Retina (tissue), 1 donor: ENCODE results near the gene ZNF593OS.
A peak's percentile ranks its signal among the peaks of the same experiment; 100 is the strongest.

Experiments used
- DNase-seq: peaks from one replicate; pipeline ENCODE4 v3.0.0-alpha.2; 2016

Gene ZNF593OS

GRCh38 chr1:26171084-26172072, at the start of gene ZNF593OS:
Gene ZNF593OS, minus strand, starts transcription at chr1:26171832. Its CDS starts 171 bp downstream, at chr1:26171661.
- DNase-seq, result peak; percentile 98

DNA sequence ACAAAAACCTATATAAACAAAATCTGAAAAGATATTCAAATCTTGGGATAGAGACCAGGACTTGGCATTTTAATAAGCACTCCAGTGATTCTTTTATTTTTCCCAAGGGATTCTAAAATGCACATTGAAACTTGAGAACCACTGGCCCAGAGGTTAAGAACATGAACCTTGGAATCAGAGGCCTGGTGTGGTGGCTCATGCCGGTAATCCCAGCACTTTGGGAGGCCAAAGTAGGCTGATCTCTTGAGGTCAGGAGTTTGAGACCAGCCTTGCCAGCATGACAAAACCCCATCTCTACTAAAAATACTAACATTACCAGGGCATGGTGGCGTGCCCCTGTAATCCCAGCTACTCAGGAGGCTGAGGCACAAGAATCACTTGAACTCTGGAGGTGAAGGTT, 49.5 kb upstream of the ZNF593OS start:
- no peak for DNase-seq

- no peak for DNase-seq
Observed at GRCh38 chr1:26220199-26220912, 48.7 kb upstream of the ZNF593OS start.

- no peak for DNase-seq
Observed at GRCh38 chr1:26218906-26219494, 47.4 kb upstream of the ZNF593OS start.

DNA sequence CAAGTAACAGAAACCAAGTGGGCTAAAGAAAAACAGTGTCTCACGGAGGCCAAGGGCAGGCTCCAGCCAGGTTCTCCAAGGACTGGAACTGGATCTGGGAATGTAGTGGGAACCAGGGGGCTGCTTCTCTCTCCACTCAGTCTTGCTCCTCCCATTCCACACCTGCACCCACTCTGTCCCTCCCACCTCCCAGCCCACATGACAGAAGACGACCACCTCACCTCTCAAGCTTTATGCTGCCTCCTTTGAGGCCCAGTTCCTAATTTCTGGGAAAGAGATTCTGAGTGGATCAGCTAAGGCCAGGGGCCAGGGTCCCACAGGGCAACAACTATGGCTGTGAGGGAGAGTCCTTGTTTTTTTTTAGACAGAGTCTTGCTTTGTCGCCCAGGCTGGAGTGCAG, 43.6 kb upstream of the ZNF593OS start:
- no peak for DNase-seq

DNA sequence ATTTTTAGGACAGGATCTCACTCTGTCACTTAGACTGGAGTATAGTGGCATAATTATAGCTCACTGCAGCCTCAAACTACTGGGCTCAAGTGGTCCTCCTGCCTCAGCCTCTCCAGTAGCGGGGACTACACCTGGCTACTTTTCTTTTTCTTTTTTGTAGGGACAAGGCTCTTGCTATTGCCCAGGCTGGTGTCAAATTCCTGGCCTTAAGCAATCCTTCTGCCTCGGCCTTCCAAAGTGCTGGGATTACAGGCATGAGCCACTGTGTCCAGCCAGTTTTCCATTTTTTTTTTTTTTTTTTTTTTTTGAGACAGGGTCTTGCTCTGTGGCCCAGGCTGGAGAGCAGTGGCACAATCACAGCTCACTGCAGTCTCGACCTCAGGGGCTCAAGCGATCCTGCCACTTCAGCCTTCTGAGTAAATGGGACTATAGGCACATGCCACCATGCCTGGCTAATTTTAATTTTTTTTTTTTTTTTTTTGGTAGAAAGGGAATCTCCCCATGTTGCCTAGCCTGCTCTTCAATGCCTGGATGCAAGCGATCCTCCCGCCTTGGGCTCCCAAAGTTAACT, 41.8 kb upstream of the ZNF593OS start:
- DNase-seq, result no peak

GRCh38 chr1:26212726-26213125, 41.1 kb upstream of the ZNF593OS start:
- DNase-seq, result no peak

GRCh38 chr1:26210147-26210870, 38.7 kb upstream of the ZNF593OS start:
- DNase-seq, result no peak

- DNase-seq, result no peak
Observed at GRCh38 chr1:26203642-26204318, 32.1 kb upstream of the ZNF593OS start.

- DNase-seq, result no peak
Observed at GRCh38 chr1:26200413-26200812, 28.8 kb upstream of the ZNF593OS start.

- DNase-seq, result no peak
Observed at GRCh38 chr1:26197813-26198212, 26.2 kb upstream of the ZNF593OS start.

- no peak for DNase-seq
Observed at GRCh38 chr1:26197301-26197700, 25.7 kb upstream of the ZNF593OS start.

DNA sequence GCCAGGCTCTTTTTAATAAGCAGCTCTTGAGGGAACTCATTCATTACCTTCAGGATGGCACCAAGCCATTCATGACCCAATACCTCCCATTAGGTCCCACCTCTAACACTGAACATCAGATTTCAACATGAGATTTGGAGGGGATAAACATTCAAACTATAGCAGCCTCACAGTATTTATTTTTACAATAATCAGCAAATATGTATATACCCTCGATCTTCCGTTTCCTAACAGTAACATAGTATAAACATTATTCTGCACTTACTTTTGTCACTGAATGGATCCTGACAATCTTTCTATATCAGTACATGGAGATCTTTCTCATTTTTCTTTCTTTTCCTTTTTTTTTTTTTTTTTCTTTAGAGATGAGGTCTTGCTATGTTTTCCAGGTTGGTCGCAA, 24.2 kb upstream of the ZNF593OS start:
- DNase-seq, result no peak

DNA sequence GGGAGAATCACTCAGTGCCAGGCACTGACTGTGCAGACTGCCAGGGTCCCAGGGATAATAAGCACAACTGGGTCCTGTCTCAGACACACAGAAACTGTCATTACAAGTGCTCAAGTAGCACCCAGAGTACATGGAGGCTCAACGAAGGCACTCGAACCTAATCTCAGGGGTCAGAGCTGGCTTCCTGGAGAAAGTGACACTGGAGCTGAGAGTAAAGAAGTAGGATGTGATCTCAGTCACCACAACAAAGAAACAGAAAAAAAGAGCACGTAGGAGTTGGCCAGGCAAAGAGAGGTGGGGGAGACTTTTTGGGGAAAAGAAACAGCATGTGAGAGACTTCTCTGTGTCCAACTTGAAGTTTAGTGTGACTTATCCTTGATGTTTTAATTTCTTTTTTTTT, 20.1 kb upstream of the ZNF593OS start:
- no peak for DNase-seq

GRCh38 chr1:26190373-26190987, 18.8 kb upstream of the ZNF593OS start, which contains the start of gene CATSPER4:
Gene CATSPER4, plus strand, starts transcription at chr1:26190602. Its CDS starts 26 bp downstream, at chr1:26190628.
- peak; percentile 53 for DNase-seq

- no peak for DNase-seq
Observed at GRCh38 chr1:26189751-26190275, 18.2 kb upstream of the ZNF593OS start.

GRCh38 chr1:26189331-26189730, 17.7 kb upstream of the ZNF593OS start:
- no peak for DNase-seq

DNA sequence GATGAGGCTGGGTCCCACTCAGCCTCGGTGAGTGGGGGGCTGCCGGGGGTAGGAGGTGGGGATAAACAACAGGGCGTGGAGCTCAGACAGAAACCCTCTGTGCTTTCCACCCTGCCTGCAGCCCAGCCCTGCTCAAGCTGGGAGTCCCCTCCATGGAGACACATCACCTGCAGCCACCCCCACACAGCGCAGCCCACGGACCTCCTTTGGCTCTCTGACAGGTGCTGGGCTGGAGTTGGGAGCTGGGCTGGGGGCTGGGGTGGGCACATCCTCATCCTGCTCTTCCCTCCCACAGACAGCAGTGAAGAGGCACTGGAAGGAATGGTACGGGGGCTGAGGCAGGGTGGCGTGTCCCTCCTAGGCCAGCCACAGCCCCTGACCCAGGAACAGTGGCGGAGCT, 16.8 kb upstream of the ZNF593OS start:
- DNase-seq, result no peak

GRCh38 chr1:26187882-26188281, 16.2 kb upstream of the ZNF593OS start:
- no peak for DNase-seq

DNA sequence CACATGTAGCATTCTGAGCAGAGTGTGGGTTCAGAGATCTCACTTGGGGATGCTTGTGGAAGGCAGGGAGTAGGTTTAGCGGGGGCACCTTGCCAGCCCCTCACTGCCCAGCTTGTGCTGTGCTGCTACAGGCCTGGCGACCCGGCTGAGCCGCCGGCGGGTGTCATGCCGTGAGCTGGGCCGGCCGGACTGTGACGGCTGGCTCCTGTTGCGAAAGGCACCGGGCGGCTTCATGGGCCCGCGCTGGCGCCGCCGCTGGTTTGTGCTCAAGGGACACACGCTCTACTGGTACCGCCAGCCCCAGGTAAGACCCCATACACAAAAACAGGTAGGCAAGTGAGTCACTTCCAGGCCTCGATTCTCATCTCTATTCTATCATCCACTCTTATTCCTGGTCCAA, 13.3 kb upstream of the ZNF593OS start:
- DNase-seq, result no peak

DNA sequence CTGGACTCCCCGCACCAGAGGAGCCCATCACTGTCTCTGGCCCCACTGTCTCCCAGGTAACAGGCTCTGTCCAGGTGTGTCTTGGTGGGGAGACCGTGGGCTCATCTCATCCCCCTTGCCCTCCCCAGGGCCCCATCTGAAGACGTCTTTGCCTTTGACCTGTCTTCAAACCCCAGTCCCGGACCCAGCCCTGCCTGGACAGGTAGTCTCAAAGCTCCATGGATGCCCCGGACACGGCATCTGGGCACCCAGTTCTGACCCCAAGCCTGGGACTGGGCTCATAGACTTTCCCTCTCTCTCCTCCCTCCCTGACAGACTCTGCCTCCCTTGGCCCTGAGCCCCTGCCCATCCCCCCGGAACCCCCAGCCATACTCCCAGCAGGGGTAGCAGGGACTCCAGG, 12.5 kb upstream of the ZNF593OS start:
- no peak for DNase-seq
